Measurements from ENCODE around the gene PEAK1. TPM values are rescaled to one million over a fixed set of nuclear protein-coding genes. Genes with fewer than 3 reads are reported as not detected.

Gene PEAK1
- total RNA-seq, 1 experiment from 2014 or later, result 58.7 TPM

DNA sequence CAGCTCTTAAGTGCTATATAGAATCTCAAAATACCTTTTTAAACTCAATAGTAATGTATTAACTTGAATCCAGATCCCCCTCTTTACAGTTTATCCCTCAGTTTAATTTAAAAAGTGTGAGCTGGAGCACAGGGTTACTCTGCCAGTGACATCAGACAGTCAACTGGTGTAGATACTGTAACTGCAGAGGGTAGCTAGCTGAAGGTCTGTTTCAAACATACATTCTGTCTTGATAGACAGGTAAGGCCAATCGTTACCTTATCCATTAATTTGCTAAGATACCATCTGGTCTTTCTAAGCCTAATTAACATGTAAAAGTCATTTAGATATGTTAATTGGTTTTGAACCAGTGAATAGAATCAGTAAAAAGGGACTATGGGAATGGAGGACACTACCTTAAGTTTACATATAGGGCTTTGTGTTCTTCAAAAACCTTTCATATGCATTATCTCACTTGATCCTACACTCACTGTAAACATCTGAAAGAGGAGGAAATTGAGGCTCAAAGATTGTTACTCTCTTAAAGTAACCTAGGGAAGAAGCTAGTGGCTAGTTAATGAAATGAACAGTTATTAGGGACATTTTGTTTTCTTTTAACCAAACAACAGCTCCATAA, 289.5 kb downstream of the PEAK1 start:
- TF ChIP-seq POLR2AphosphoS5 (IDR thresholded peaks at IDR 0.05; ENCODE audit: low read depth, low read length) (no peak), SIN3A (IDR thresholded peaks at IDR 0.05; ENCODE audit: borderline replicate concordance, insufficient read depth, low read depth, low read length) (no peak)
- TF ChIP-seq, protein P1, sequence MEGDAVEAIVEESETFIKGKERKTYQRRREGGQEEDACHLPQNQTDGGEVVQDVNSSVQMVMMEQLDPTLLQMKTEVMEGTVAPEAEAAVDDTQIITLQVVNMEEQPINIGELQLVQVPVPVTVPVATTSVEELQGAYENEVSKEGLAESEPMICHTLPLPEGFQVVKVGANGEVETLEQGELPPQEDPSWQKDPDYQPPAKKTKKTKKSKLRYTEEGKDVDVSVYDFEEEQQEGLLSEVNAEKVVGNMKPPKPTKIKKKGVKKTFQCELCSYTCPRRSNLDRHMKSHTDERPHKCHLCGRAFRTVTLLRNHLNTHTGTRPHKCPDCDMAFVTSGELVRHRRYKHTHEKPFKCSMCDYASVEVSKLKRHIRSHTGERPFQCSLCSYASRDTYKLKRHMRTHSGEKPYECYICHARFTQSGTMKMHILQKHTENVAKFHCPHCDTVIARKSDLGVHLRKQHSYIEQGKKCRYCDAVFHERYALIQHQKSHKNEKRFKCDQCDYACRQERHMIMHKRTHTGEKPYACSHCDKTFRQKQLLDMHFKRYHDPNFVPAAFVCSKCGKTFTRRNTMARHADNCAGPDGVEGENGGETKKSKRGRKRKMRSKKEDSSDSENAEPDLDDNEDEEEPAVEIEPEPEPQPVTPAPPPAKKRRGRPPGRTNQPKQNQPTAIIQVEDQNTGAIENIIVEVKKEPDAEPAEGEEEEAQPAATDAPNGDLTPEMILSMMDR (IDR thresholded peaks at IDR 0.05), result no peak
- TF ChIP-seq, protein P2, sequence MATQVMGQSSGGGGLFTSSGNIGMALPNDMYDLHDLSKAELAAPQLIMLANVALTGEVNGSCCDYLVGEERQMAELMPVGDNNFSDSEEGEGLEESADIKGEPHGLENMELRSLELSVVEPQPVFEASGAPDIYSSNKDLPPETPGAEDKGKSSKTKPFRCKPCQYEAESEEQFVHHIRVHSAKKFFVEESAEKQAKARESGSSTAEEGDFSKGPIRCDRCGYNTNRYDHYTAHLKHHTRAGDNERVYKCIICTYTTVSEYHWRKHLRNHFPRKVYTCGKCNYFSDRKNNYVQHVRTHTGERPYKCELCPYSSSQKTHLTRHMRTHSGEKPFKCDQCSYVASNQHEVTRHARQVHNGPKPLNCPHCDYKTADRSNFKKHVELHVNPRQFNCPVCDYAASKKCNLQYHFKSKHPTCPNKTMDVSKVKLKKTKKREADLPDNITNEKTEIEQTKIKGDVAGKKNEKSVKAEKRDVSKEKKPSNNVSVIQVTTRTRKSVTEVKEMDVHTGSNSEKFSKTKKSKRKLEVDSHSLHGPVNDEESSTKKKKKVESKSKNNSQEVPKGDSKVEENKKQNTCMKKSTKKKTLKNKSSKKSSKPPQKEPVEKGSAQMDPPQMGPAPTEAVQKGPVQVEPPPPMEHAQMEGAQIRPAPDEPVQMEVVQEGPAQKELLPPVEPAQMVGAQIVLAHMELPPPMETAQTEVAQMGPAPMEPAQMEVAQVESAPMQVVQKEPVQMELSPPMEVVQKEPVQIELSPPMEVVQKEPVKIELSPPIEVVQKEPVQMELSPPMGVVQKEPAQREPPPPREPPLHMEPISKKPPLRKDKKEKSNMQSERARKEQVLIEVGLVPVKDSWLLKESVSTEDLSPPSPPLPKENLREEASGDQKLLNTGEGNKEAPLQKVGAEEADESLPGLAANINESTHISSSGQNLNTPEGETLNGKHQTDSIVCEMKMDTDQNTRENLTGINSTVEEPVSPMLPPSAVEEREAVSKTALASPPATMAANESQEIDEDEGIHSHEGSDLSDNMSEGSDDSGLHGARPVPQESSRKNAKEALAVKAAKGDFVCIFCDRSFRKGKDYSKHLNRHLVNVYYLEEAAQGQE (IDR thresholded peaks at IDR 0.05; ENCODE audit: insufficient read depth in 1 of 2, low read depth in 2 of 2, low read length in 1 of 2), result no peak
- Histone ChIP-seq H3K36me3 (ENCODE audit: control insufficient read depth, insufficient read depth, low read length) (no peaks in the 10 kb centered on the region), H3K27ac (ENCODE audit: low read length) (no peak overlapping the region), H3K9me3 (ENCODE audit: control insufficient read depth, insufficient read depth, low read depth, low read length) (no peaks in the 10 kb centered on the region), H3K4me1 (ENCODE audit: control insufficient read depth, insufficient read depth, low read length) (no peaks in the 10 kb centered on the region), H3K27me3 (ENCODE audit: control insufficient read depth, insufficient read depth, low read length) (no peaks in the 10 kb centered on the region), H3K4me3 (ENCODE audit: low read depth in 2 of 2, low read length in 2 of 2) (no peak overlapping the region)
- ATAC-seq (no peak), DNase-seq (ENCODE audit: low read depth, low spot score) (no peak)
- CTCF ChIA-PET, result interaction anchor here (0.5 kb wide), 1 partner anchor 323 kb away, joined by 3 read pairs; no protein-coding TSS in a partner anchor
- BruUV-seq (replicated peaks), result no TSS peak
- intact Hi-C loops (cut with micrococcal nuclease; ENCODE audit: unreplicated experiment) (no loop called here), in situ Hi-C loops (cut with HindIII; ENCODE audit: low pct_unique_long_range_greater_than_20kb, low sequenced_read_pairs) (no loop called here)
- POLR2A ChIA-PET, result no interaction called here

DNA sequence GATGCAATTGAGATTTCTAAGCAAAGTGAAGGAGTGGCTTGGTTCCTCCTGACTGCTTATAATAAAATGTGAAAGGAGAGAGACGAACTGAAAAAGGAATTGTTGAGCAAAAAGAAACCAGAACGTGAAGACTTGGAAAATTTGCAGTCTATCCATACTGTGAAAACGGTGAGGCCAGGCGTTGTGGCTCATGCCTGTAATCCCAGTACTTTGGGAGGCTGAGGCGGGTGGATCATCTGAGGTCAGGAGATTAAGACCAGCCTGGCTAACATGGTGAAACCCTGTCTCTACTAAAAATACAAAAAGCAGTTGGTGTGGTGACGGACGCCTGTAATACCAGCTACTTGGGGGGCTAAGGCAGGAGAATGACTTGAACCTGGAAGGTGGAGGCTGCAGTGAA, 292.3 kb downstream of the PEAK1 start:
- ATAC-seq, result no peak
- no TSS peak for BruUV-seq (replicated peaks)
- no peak for DNase-seq (ENCODE audit: low read depth, low spot score)
- H3K36me3 ChIP-seq (ENCODE audit: control insufficient read depth, insufficient read depth, low read length), result no peaks in the 10 kb centered on the region
- intact Hi-C loops (cut with micrococcal nuclease; ENCODE audit: unreplicated experiment) (no loop called here), in situ Hi-C loops (cut with HindIII; ENCODE audit: low pct_unique_long_range_greater_than_20kb, low sequenced_read_pairs) (no loop called here)
- ChIA-PET POLR2A (no interaction called here), CTCF (interaction anchor here (0.7 kb wide), 1 partner anchor 21 kb away, joined by 5 read pairs; no protein-coding TSS in a partner anchor)
- H3K9me3 ChIP-seq (ENCODE audit: control insufficient read depth, insufficient read depth, low read depth, low read length), result no peaks in the 10 kb centered on the region
- no peak overlapping the region for H3K4me3 ChIP-seq (ENCODE audit: low read depth in 2 of 2, low read length in 2 of 2)
- no peaks in the 10 kb centered on the region for H3K27me3 ChIP-seq (ENCODE audit: control insufficient read depth, insufficient read depth, low read length)
- TF ChIP-seq TCF7L2 (IDR thresholded peaks at IDR 0.05; ENCODE audit: low read depth, low read length) (no peak), POLR2AphosphoS5 (IDR thresholded peaks at IDR 0.05; ENCODE audit: low read depth, low read length) (no peak), SIN3A (IDR thresholded peaks at IDR 0.05; ENCODE audit: borderline replicate concordance, insufficient read depth, low read depth, low read length) (no peak)
- TF ChIP-seq, protein P2 (IDR thresholded peaks at IDR 0.05; ENCODE audit: insufficient read depth in 1 of 2, low read depth in 2 of 2, low read length in 1 of 2), result no peak
- TF ChIP-seq, protein P1 (IDR thresholded peaks at IDR 0.05), result no peak
- no peak overlapping the region for H3K27ac ChIP-seq (ENCODE audit: low read length)
- H3K4me1 ChIP-seq (ENCODE audit: control insufficient read depth, insufficient read depth, low read length), result no peaks in the 10 kb centered on the region
